ENCODE data around the gene STEAP2.

- TF ChIP-seq CTCF (conservative IDR thresholded peaks at IDR 0.05; ENCODE audit: low read length) (no peak), EZH2phosphoT487 (IDR thresholded peaks at IDR 0.05; ENCODE audit: borderline replicate concordance, low read depth, low read length) (no peak)
Observed at GRCh38 chr7:90242369-90243168, 31.0 kb downstream of the STEAP2 start.
